ENCODE measurements around the gene STARD13.

GRCh38 chr13:33330483-33330882 is 44.9 kb upstream of the STARD13 start:
- TF ChIP-seq CTCF (conservative IDR thresholded peaks at IDR 0.05; ENCODE audit: low read length) (no peak), EZH2phosphoT487 (IDR thresholded peaks at IDR 0.05; ENCODE audit: borderline replicate concordance, low read depth, low read length) (no peak)

Data from OCI-LY7 (cell line).